Frontal cortex (tissue), 4 donors: ENCODE results near the gene CAMLG. TPM values are rescaled to one million over a fixed set of nuclear protein-coding genes. Genes with fewer than 3 reads are reported as not detected.
A peak's percentile ranks its signal among the peaks of the same experiment; 100 is the strongest.
"Not testable (repeated sequence)": the region's sequence is repeated elsewhere in the genome, so short reads cannot be mapped to it uniquely, and the experiment has no call there.

Source experiments
- DNase-seq, 2 donors: peaks; one replicate each; pipeline ENCODE4 v3.0.0; 2012; ENCODE audit warnings: low spot score in 2 of 2
- FAIRE-seq: peaks from 2 replicates; lab custom pipeline; 2012; peaks lifted over from hg19 to GRCh38; lab: Jason Lieb, UNC
- total RNA-seq: library from RNA; depleted of rRNA; stranded (reverse); fragments of >200 nt; gene quantifications from one replicate; pipeline ENCODE4 v1.2.3, GENCODE V29; 2014
- donor health status: control.
- donor health status: control.
- donor health status: control.

CAMLG gene
- total RNA-seq, result 100 TPM

DNA sequence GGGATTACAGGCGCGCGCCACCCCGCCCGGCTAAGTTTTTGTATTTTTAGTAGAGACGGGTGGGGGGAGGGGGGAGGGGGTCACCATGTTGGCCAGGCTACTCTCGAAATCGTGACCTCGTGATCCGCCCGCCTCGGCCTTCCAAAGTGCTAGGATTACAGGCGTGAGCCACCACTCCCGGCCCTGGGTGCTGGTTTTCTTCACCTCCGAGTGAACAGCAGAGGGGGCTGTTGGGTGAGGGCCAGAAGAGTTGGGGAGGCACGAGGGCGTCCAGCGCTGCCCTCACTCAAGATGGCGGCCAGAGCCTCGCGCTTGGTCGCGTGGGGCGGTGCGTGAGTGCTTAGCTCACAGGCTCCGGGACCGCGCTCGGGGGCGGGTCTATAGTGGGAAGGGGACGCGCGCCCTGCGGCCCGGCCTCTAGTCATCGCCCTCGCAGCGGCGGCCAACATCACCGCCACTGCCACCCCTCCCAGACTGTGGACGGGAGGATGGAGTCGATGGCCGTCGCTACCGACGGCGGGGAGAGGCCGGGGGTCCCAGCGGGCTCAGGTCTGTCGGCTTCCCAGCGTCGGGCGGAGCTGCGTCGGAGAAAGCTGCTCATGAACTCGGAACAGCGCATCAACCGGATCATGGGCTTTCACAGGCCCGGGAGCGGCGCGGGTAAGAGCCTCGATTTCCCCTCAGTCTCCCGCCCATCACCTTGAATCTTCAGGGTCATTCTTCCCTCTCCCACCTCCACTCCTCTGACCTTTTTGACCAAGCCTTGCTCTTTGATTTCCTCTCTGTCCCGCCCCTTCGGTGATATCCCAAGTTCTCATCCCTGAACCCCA lies at the start of gene CAMLG:
Gene CAMLG (plus strand): TSS at position 416 of the 830 bp plus-strand sequence. CDS start 73 bp downstream, at position 489.
- FAIRE-seq (no peak), DNase-seq (peak; percentile 86 to 91)

DNA sequence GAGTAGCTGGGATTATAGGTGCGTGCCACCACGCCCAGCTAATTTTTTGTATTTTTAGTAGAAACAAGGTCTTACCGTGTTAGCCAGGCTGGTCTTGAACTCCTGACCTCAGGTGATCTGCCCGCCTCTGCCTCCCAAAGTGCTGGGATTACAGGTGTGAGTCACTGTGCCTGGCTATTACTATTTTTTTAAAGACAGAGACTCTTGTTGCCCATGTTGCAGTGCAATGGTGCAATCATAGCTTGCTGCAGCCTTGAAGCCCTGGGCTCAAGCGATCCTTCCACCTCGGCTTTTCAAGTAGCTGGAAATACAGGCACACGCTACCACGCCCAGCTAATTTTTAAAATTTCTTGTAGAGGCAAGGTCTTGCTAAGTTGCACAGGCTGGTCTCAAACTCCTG lies 48.2 kb upstream of the CAMLG start:
- FAIRE-seq, DNase-seq: not testable (repeated sequence)

DNA sequence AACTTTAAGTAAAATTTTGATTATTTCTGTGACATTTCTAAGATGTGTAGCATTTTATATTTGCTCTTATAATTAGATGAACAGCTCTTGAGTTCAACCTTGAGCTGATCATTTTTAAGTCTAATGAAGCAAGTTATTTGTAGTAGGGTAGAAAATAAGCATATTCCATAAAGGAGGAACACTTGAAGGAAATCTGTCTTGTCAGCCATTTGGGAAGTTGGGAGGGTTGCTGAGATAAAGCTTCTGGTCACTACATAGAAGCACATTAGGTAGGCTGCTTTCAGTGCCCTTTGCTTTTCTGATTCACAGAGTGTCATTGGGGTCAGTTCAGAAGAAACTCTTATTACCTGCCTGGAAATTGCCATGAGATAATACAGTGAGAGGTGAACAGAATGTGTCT lies 45.6 kb upstream of the CAMLG start:
- FAIRE-seq (no peak), DNase-seq (no peak)

DNA sequence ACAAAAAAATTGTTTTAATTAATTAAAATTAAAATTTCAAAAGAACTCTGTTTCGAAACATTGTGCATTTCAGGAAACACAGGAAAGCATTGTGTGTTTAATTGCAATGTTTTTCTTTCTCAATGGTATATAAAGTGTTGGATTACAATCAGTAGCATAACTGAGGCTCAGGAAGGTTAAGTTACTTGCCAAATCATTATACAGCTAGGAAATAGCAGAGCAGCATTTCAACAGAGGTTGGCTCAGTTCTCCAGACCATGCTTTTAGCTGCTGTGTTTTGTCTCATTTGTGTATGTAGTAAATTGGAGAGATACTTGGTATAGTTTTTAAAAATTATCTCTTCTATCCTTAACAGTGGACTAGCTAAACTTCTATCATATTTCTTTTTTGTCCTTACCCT lies 30.0 kb upstream of the CAMLG start:
- FAIRE-seq, result no peak

DNA sequence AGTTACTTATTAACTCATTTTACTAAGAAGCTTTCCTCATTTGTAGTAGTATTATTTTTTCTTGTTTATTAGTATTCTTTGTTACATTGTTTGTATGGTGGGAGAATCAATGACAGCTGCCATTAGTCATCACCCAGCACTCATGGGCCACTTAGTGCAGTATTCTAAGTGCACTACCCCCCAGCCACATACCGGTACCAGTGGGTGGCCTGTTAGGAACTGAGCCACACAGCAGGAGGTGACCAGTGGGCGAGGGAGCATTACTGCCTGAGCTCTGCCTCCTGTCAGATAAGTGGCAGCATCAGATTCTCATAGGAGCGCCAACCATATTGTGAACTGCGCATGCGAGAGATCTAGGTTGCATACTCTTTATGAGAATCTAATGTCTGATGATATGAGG lies 24.2 kb upstream of the CAMLG start:
- no peak for FAIRE-seq
- no peak for DNase-seq

More for the DNA sequence above, 30.0 kb upstream of the CAMLG start:
- no peak for DNase-seq

DNA sequence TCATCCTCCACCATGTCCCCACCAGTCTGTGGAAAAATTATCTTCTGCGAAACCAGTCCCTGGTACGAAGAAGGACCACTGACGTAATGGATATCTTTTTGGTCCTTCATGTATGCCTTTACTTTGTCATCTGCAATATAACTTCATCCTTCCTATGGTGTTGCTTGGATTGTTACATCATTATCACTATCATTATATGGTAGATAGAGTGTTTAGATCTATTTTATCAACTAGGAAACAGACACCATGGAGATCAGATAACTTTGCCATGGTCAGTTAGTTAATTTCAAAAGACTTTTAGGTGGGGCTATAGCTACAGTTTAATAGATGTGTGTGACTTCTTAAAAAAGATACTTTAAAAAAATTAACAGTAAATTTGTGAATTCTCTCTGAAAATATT lies 23.8 kb upstream of the CAMLG start:
- FAIRE-seq (no peak), DNase-seq (no peak)

DNA sequence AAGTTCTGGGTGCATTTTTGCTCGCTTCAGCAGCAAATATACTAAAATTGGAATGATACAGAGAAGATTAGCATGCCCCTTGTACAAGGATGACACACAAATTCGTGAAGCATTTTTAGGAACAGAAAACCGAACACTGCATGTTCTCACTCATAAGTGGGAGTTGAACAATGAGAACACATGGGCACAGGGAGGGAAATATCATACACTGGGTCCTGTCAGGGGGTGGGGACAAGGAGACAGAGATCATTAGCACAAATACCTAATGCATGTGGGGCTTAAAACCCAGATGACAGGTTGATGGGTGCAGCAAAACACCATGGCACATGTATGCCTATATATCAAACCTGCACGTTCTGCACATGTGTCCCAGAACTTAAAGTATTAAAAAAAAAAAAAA lies 22.9 kb upstream of the CAMLG start:
- not testable (repeated sequence) for FAIRE-seq, DNase-seq

DNA sequence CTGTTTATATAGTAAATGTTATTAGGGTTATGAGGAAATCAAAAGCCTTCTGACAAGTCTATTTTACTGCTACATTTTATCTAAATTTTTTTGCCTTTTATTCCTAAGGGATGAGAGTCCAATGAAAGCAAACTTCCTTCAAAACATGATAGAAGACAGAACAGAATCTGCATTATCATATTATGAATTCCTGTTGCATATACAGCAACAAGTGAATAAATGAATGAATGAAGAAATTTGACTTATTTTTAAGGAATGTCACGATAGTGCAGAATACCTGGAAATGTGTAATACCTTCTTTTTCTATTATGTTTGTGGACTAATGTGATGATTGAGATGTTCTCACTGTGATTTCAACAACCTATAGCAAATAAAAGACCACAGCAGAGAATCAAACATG lies 13.5 kb upstream of the CAMLG start:
- no peak for DNase-seq
- FAIRE-seq, result no peak

DNA sequence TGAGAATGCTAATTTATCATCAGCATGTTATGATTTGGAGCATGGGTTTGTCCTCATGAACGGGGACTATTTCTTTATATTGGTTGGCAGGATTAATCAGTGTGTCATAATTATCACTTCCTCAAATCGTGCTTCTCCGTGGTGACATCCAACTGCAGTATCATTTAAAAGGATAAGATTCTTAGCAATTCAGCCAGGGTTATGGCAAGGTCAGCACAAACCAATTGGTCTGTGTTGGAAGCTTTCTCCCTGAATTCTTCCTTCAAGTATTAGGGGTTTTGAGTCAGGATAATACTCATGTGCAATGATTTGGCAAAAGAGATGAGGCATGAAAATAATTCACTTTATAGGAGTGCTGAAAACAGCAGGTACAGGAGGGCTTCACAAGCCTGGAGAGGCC lies 5.5 kb upstream of the CAMLG start:
- FAIRE-seq (no peak), DNase-seq (no peak)

DNA sequence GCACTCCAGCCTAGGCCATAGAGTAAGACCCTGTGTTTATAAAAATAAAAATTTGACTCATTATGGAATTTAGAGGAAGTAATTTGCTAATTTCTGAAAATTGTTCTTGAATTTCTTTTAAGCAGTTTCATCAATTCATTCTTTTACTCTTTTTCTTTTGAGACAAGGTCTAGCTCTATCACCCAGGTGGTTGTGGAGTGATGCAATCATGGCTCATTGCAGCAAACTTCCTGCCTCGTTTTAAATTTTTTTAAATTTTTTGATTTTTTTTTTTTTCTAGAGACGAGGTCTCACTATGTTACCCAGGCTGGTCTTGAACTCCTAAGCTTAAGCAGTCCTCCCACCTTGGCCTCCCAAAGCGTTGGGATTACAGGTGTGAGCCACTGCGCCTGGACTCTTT lies 3.1 kb upstream of the CAMLG start:
- no peak for DNase-seq
- no peak for FAIRE-seq

DNA sequence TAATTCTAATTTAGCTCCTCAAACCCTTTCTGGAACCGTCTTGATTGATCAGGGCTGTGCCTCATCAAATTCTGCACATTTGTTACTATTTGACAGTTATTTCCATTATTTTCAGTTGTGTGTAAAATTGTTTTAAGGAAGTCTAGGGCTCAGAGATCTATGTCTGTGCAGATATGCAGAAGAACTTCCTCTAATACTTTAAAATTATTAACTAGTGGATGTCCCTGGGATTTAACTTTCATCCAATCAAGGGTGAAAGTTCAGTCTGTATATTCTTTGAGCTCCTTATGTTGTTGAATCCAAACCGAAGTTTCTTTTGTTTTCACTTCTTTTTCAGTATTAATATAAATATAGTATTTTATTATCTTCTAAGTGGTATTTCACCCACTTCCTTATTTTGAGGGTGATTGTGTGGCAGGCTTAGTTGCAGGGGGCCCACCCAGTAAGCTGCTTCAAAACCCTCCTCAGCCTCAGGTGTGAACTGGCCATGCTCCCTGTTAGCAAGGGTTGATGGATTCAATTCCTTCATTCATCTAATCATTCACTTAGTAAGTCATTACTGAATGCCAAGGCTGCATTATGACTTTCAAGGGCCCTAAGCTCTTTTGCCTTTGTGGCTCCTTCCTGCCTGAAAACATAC lies 2.1 kb upstream of the CAMLG start:
- FAIRE-seq, result no peak
- DNase-seq, result no peak

DNA sequence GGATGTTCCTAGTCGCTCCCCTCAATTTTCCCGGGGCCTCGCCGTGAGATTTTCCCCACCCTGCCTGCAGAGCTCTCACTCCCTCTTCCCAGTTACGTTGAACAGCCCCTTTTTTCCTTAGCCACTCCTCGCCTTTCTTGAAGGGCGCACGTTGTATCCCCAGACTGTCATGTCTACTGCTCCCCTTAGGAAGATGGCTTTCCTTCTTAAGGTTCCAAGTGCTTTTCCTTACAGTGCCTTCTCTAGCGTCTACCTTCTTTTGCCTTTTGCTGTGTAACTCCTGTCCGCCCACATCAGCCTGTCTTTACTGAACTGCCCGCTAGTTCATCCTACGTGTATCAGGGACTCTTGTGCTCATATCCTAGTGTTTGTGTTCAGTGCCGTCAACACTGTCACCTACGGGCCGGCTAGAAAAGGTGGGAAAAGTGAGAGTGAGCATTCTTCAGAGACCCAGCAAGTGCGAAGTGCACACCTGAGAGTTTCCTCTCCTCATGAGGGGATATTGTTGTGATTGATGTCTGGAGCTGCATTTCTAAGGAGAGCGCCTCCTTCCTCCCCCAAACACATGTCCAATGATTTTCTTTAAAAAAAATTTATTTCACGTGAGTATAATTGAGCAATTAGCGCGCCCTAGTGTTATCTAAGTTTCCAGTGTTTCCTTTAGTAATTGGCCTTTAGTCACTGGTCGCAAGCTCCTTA lies 764 bp downstream of the CAMLG start:
- peak in 1 of 2 donors; percentile 18 for DNase-seq
- FAIRE-seq, result no peak

DNA sequence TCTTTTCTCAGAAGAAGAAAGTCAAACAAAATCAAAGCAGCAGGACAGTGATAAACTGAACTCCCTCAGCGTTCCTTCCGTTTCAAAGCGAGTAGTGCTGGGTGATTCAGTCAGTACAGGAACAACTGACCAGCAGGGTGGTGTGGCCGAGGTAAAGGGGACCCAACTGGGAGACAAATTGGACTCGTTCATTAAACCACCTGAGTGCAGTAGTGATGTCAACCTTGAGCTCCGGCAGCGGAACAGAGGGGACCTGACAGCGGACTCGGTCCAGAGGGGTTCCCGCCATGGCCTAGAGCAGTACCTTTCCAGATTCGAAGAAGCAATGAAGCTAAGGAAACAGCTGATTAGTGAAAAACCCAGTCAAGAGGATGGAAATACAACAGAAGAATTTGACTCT lies 2.7 kb downstream of the CAMLG start:
- DNase-seq, result no peak
- FAIRE-seq, result no peak

DNA sequence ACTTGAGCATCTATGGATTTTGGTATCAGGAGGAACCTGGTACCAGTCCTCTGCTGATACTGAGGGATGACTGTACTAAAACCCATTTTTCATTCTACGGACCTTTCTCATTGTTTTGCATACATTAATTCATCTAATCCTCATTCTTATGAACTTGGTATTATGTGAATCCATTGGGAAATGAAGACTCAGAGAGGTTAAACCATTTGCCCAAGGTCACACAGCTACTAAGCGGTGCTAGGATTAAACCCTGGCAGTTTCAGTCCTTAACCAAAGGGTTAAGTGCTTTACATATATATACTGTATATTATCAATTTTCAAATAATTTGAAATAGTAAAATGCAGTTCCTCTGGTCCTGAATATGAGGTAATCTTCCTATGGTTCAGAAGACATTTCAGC lies 3.8 kb downstream of the CAMLG start:
- DNase-seq (no peak), FAIRE-seq (no peak)

DNA sequence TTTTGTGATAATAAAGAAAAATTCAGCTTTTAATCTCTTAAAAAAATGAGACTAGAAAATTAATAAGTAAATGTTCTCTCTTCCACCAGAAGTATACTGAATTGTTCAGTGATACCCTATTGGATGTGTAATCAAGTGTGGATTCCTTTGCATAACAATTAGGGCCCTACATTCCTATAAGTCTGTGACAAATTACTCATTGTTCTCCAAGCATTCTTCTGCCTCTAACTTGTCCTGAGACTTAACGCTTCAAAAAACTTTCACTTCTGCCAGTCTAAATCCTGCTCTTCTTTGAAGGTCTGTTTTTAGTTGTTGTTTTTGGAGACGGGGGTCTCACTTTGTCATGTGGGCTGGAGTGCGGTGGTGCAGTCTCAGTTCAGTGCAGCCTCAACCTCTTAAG lies 11.1 kb downstream of the CAMLG start:
- DNase-seq (no peak), FAIRE-seq (no peak)

DNA sequence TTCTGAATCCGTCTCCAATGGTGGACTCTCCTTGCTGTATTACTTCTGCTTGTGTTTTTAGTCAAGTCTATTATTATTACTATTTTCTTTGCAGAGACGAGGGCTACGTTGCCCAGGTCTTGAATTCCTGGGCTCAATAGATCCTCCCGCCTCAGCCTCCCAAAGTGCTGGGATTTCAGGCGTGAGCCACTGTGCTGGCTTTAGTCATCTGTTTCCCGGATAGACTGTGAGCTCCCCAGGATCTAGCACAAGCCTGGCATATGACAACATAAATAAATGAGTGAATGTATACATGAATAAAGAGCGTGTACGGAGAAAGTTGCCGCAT lies 19.8 kb downstream of the CAMLG start:
- FAIRE-seq (no peak), DNase-seq (no peak)

DNA sequence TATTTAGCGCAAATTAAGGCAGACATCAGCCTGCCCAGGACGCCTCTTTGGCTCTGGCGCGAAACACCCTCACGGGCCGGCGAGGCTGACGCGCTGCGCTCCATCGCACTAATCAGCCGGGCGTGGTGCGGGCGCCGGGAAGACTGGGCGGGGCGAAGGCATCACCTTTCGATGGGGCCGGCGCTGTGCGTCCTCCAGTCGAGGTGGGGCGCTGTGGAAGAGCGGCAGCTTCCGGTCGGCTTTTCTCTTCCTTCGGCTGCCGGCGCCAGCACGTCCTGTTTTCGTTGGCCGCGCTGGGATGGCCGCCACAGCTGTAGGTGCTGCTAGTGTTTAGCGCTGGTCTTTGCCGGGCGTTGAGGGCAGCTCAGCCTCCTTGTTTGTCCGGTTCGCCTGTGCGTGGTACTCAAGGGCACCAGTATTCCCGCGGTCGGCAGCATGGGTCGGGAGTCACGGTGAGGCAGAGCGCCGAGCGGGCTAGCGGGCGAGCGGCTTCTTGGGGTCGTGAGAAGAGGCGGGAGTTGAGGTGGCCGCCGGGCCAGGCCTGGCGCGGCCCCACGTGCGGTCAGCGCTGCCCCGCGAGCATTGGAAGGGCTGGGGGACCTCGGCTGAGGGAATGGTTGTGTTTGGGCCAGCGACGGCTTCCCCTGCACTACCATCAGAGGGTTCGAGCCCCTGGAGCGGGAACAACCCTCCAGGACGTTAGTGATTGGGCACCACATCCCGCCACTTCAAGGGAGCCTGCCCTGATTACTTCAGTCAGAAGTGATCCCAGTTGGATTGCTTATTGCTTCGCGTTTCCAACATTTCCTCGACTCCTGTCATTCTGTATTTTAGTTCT lies 20.4 kb downstream of the CAMLG start, which contains the start of gene DDX46:
Gene DDX46 (plus strand): TSS at position 276 of the 838 bp plus-strand sequence. CDS start 160 bp downstream, at position 436.
- FAIRE-seq (no peak), DNase-seq (peak; percentile 91 to 94)

DNA sequence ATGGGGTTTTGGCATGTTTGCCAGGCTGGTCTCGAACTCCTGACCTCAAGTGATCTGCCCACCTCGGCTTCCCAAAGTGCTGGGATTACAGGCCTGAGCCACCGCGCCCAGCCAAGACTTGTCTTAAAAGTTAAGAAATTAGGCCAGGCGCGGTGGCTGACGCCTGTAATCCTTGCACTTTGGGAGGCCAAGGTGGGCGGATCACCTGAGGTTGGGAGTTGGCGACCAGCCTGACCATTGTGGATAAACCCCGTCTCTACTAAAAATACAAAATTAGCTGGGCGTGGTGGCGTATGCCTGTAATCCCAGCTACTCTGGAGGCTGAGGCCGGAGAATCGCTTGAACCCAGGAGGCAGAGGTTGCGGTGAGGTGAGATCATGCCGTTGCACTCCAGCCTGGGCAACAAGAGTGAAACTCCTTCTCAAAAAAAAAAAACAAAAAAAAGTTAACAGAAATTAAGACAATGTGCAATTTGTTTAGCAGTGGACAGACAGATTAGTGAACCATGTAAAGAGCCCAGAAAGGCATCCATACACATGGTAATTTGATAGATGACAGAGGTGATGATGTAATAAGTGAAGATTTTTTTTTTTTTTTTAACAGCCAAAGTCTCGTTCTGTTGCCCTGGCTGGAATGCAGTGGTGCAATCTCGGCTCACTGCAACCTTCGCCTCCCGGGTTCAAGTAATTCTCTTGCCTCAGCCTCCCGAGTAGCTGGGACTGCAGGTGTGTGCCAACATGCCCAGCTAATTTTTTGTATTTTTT lies 29.4 kb downstream of the CAMLG start:
- not testable (repeated sequence) for FAIRE-seq

DNA sequence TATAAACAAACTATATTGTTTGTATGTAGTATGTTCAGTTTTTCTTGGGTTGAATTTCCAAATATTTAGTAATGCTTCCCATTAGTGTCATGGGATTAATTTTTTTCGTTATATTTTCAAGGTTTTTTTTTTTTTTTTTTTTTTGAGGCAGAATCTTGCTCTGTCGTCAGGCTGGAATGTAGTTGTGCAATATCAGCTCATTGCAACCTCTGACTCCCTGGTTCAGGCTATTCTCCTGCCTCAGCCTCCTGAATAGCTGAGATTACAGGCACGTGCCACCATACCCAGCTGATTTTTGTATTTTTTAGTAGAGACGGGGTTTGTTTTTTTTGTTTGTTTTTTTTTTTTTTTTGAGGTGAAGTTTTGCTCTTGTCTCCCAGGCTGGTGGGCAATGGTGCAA lies 30.9 kb downstream of the CAMLG start:
- peak; percentile 57 for FAIRE-seq
- no peak for DNase-seq

More for the DNA sequence above, 29.4 kb downstream of the CAMLG start:
- DNase-seq, result not testable (repeated sequence)
